HCT116 (cell line): Measurements from ENCODE around the gene PAK1IP1. TPM values are rescaled to one million over a fixed set of nuclear protein-coding genes. Genes with fewer than 3 reads are reported as not detected.
"Not testable (repeated sequence)": the region's sequence is repeated elsewhere in the genome, so short reads cannot be mapped to it uniquely, and the experiment has no call there.

Source experiments
- ATAC-seq: fragments of 200-7000 bp; cut with Tn5 transposase; 2 replicates; pipeline ENCODE4 v1.9.1; 2020; ENCODE audit warnings: mild to moderate bottlenecking, moderate library complexity
- BruUV-seq: library from RNA; stranded (reverse); fragments of 400-500 nt; replicated peaks from 2 replicates; lab custom pipeline; 2021; lab: Mats Ljungman, UMichigan
- CTCF ChIA-PET: fragments of 300-600 bp; sonication (Branson Sonifier 250); formaldehyde crosslinking; loops from one replicate; lab custom pipeline; 2021; ENCODE audit warnings: antibody characterized with exemption; lab: Charles Lee
- POLR2A ChIA-PET: fragments of 300-600, 350-600 bp; sonication (Branson Sonifier 250); formaldehyde crosslinking; loops from one replicate; lab custom pipeline; 2021; ENCODE audit warnings: antibody characterized with exemption; lab: Charles Lee
- RAD21 ChIA-PET, 2 experiments: fragments of 300-600 bp; sonication (Branson Sonifier 250); formaldehyde crosslinking; loops; one replicate each; lab custom pipeline; 2023; ENCODE audit warnings: low total read pairs in 2 of 2; ENCODE audit not compliant: uncharacterized antibody in 2 of 2, unreplicated experiment in 2 of 2, low non-redundant PET in 1 of 2; lab: Charles Lee
- DNase-seq: peaks from one replicate; pipeline ENCODE4 v3.0.0-alpha.2; 2010; ENCODE audit warnings: low read depth, low spot score
- H2AFZ ChIP-seq: fragments of 200-600 bp; shearing (Covaris generic), sonication (generic); 2 replicates; pipeline ENCODE4 v1.6.1; 2017; ENCODE audit warnings: low read depth, mixed run types, mixed read lengths, antibody characterized with exemption, low read length; ENCODE audit not compliant: poor library complexity, severe bottlenecking
- H3K27ac ChIP-seq: 2 replicates; pipeline ENCODE4 v1.5.1; 2012; ENCODE audit warnings: low read depth, low read length
- H3K27me3 ChIP-seq: fragments of 200-600 bp; sonication (generic); 2 replicates; pipeline ENCODE4 v1.6.1; 2016; ENCODE audit warnings: mixed run types, low read length, mixed read lengths; ENCODE audit not compliant: insufficient read depth
- H3K36me3 ChIP-seq, 2 experiments: fragments of 200-500 bp in 1 of 2; fragments of 200-600 bp in 1 of 2; sonication (Bioruptor generic) in 1 of 2; sonication (generic) in 1 of 2; 2 replicates each; pipeline versions ENCODE4 v1.5.1 to v1.6.1; 2014 to 2016; ENCODE audit warnings: low read length in 2 of 2, inconsistent platforms in 1 of 2, mixed read lengths in 1 of 2, mixed run types in 1 of 2; ENCODE audit not compliant: insufficient read depth in 2 of 2, control insufficient read depth in 1 of 2
- H3K4me1 ChIP-seq, 2 experiments: fragments of 200-600 bp in 1 of 2; sonication (generic) in 1 of 2; 2 replicates each; pipeline versions ENCODE4 v1.5.1 to v1.6.1; 2012 to 2017; ENCODE audit warnings: low read length in 2 of 2, inconsistent platforms in 1 of 2, mild to moderate bottlenecking in 1 of 2, mixed read lengths in 1 of 2, mixed run types in 1 of 2, moderate library complexity in 1 of 2; ENCODE audit not compliant: insufficient read depth in 2 of 2, control insufficient read depth in 1 of 2
- H3K4me2 ChIP-seq: fragments of 200-600 bp; sonication (generic); 2 replicates; pipeline ENCODE4 v1.6.1; 2017; ENCODE audit warnings: mixed run types, low read length, mixed read lengths
- H3K4me3 ChIP-seq, 2 experiments: fragments of 200-600 bp in 1 of 2; sonication (generic) in 1 of 2; replicated peaks in 1 of 2; 2 replicates each; pipeline ENCODE4 v1.5.1; 2011 to 2016; ENCODE audit warnings: low read length in 2 of 2, control low read depth in 1 of 2, low read depth in 1 of 2, mild to moderate bottlenecking in 1 of 2, mixed read lengths in 1 of 2, mixed run types in 1 of 2
- H3K79me2 ChIP-seq: fragments of 200-600 bp; sonication (generic); 2 replicates; pipeline ENCODE4 v1.6.1; 2017; ENCODE audit warnings: mild to moderate bottlenecking, mixed run types, low read length, moderate library complexity, mixed read lengths; ENCODE audit not compliant: insufficient read depth
- H3K9ac ChIP-seq: fragments of 200-600 bp; sonication (generic); 2 replicates; pipeline ENCODE4 v1.6.1; 2016; ENCODE audit warnings: low read length, mixed read lengths
- H3K9me2 ChIP-seq: fragments of 200-600 bp; sonication (generic), shearing (Covaris generic); 2 replicates; pipeline ENCODE4 v1.6.1; 2017; ENCODE audit warnings: mixed run types, mild to moderate bottlenecking, moderate library complexity; ENCODE audit not compliant: insufficient read depth
- H3K9me3 ChIP-seq, 2 experiments: fragments of 200-500 bp in 1 of 2; fragments of 200-600 bp in 1 of 2; sonication (Bioruptor generic) in 1 of 2; sonication (generic) in 1 of 2; 2 replicates each; pipeline ENCODE4 v1.6.1; 2014 to 2017; ENCODE audit warnings: low read length in 2 of 2, mixed read lengths in 2 of 2, inconsistent platforms in 1 of 2, low read depth in 1 of 2, mild to moderate bottlenecking in 1 of 2, mixed run types in 1 of 2, moderate library complexity in 1 of 2; ENCODE audit not compliant: control insufficient read depth in 1 of 2, insufficient read depth in 1 of 2
- H4K20me1 ChIP-seq: fragments of 200-600 bp; sonication (generic), shearing (Covaris generic); 2 replicates; pipeline ENCODE4 v1.6.1; 2017; ENCODE audit warnings: mixed run types, mild to moderate bottlenecking, moderate library complexity; ENCODE audit not compliant: insufficient read depth
- ELF1 ChIP-seq: IDR thresholded peaks from 2 replicates; pipeline ENCODE4 v1.6.1; 2012; ENCODE audit warnings: low read depth, borderline replicate concordance
- FOSL1 ChIP-seq: IDR thresholded peaks from 2 replicates; pipeline ENCODE4 v1.6.1; 2012; ENCODE audit warnings: low read depth
- POLR2AphosphoS5 ChIP-seq: IDR thresholded peaks from 2 replicates; pipeline ENCODE4 v1.6.1; 2011; ENCODE audit warnings: mild to moderate bottlenecking, low read depth, low read length, moderate library complexity
- SIN3A ChIP-seq: IDR thresholded peaks from 2 replicates; pipeline ENCODE4 v1.6.1; 2012; ENCODE audit warnings: low read depth
- SP1 ChIP-seq: IDR thresholded peaks from 2 replicates; pipeline ENCODE4 v1.6.1; 2012; ENCODE audit warnings: low read depth
- intact Hi-C: fragments of 100-400 bp; cut with micrococcal nuclease; formaldehyde crosslinking; loops from 2 replicates; pipeline ENCODE4 v1.10.0; 2022
- total RNA-seq: library from RNA; stranded (reverse); gene quantifications from one replicate; pipeline ENCODE4 v1.2.1, GENCODE V29; 2021; ENCODE audit not compliant: unreplicated experiment
- TF ChIP-seq, protein P1 (sequence below): IDR thresholded peaks from 2 replicates; pipeline ENCODE4 v1.6.1; 2012

The PAK1IP1 gene
- total RNA-seq, 1 experiment from 2014 or later = 24.3 TPM

DNA sequence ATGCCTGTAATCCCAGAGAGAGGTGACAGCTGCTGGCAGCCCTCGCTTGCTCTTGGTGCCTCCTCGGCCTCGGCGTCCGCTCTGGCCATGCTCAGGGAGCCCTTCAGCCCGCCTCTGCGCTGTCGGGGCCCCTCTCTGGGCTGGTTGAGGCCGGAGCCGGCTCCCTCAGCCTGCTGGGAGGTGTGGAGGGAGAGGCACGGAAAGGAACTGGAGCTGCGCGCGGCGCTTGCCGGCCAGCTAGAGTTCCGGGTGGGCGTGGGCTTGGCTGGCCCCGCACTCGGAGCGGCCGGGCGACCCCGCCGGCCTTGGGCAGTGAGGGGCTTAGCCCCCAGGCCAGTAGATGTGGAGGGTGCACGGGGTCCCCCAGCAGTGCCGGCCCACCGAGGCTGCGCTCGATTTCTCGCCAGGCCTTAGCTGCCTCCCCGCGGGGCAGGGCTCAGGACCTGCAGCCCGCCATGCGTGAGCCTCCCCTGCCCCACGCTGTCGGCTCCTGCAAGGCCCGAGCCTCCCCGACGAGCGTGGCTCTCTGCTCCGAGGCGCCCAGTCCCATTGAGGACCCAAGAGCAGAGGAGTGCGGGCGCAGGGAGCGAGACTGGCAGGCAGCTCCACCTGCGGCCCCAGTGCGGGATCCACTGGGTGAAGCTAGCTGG, 34.9 kb upstream of the PAK1IP1 start:
- H3K4me2 ChIP-seq = no peak overlapping the region
- no peaks in the 10 kb centered on the region for H3K4me1 ChIP-seq
- no peaks in the 10 kb centered on the region for H3K9me2 ChIP-seq
- BruUV-seq = no TSS peak
- no peak overlapping the region for H3K27ac ChIP-seq
- intact Hi-C loops = no loop called here
- H4K20me1 ChIP-seq = no peaks in the 10 kb centered on the region
- H3K79me2 ChIP-seq = no peaks in the 10 kb centered on the region
- no peaks in the 10 kb centered on the region for H3K36me3 ChIP-seq
- DNase-seq (no peak), ATAC-seq (no peak)
- ChIA-PET CTCF (no interaction called here), RAD21 (no interaction called here), POLR2A (interaction anchor here (1.0 kb wide), 1 partner anchor 17 kb away, joined by 3 read pairs; no protein-coding TSS in a partner anchor)
- TF ChIP-seq SIN3A = no peak
- TF ChIP-seq ELF1 = no peak
- no peak for TF ChIP-seq SP1
- no peak for TF ChIP-seq FOSL1
- TF ChIP-seq, protein P1, sequence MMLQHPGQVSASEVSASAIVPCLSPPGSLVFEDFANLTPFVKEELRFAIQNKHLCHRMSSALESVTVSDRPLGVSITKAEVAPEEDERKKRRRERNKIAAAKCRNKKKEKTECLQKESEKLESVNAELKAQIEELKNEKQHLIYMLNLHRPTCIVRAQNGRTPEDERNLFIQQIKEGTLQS = no peak
- no peak for TF ChIP-seq POLR2AphosphoS5
- no peak overlapping the region for H3K4me3 ChIP-seq
- H3K9me3 ChIP-seq = no peaks in the 10 kb centered on the region
- no peak overlapping the region for H2AFZ ChIP-seq
- H3K9ac ChIP-seq = no peak overlapping the region
- peaks cover 10% of the 10 kb centered on the region; the same call in 1 of the 2 replicates for H3K27me3 ChIP-seq

DNA sequence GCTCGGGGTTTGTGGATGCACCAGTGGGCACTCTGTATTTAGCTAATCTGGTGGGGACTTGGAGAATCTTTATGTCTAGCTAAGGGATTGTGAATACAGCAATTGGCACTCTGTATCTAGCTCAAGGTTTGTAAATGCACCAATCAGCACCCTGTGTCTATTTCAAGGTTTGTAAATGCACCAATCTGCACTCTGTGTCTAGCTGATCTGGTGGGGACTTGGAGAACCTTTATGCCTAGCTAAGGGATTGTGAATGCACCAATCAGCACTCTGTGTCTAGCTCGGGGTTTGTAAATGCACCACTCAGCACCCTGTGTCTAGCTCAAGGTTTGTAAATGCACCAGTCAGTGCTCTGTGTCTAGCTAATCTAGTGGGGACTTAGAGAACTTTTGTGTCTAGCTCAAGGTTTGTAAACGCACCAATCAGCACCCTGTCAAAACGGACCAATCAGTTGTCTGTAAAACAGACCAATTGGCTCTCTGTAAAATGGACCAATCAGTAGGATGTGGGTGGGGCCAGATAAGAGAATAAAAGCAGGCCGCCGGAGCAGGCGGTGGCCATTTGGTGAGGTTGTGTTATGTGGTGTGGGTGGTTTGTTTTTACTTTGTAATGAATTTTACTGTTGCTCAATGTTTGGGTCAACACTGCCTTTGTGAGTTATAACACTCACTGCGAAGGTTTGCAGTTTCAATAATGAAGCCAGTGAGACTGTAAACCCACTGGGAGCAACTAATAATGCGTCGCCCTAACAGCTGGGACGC, 34.2 kb upstream of the PAK1IP1 start:
- H3K4me1 ChIP-seq, H3K27me3 ChIP-seq, H3K79me2 ChIP-seq, BruUV-seq, DNase-seq, H3K9me2 ChIP-seq, H3K36me3 ChIP-seq, RAD21 ChIA-PET, H3K4me2 ChIP-seq, ATAC-seq, H4K20me1 ChIP-seq, H3K9ac ChIP-seq, CTCF ChIA-PET, intact Hi-C loops, H3K27ac ChIP-seq, H3K9me3 ChIP-seq, H2AFZ ChIP-seq, H3K4me3 ChIP-seq: not testable (repeated sequence)
- POLR2A ChIA-PET = interaction anchor here (1.0 kb wide), 1 partner anchor 18 kb away, joined by 3 read pairs; no protein-coding TSS in a partner anchor
